IPS-NIHi7 (cell line): ENCODE measurements around the gene EPN1.
"Not testable (repeated sequence)": the region's sequence is repeated elsewhere in the genome, so short reads cannot be mapped to it uniquely, and the experiment has no call there.

Experiments
- DNase-seq: peaks from one replicate; pipeline ENCODE4 v3.0.0; 2012; ENCODE audit warnings: mixed read lengths; ENCODE audit errors: extremely low spot score

EPN1 gene

DNA sequence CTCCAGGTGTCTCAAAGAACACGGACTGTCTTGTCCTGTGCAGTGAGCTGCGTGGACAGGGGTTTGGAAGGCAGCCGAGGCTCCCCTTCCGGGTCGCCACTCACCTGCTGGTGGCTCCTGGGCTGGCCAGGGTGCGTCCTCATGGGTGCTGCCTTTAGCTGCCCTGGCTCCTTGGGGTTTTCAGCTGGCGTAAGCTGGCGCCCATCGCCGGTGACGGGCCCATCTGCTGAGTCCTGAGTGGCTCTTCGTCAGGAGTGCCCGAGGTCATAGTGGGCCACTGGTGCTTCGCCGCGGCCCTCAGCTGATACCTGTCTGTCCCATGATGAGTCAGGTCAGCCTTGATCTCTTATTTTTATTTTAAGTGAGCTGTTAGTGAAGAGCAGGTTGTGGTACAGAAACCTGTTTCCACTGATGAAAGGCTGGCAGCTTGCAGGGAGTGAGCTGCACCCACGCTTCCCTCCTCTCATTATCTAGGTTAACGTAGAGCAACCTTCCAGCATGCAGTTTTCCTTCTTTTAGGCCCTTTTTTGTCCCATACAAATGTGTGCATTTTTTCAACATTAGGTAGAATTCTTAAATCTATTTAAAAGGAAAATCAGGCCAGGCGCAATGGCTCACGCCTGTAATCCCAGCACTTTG lies 18.4 kb downstream of the EPN1 start:
- no peak for DNase-seq

DNA sequence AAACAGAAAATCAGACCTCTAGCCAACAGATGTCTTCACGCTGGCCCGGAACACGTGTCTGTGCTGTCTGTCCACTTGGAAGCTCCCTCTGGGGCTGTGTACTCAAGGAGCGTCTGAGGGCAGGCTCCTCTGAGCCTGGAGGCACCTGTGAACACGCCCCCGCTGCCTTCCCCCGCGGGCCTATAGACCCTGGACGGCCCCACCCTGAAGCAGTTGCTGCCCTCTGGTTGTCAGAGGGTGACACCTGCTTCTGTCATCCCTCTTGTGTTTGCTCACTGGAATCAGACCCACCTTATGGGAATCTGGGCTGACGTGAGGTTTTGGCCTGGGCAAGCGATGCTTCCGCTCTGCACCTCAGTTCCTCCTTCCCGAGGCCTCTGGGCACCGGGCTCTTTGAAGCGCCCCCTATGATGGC lies 19.2 kb downstream of the EPN1 start:
- peak; percentile 9 for DNase-seq

DNA sequence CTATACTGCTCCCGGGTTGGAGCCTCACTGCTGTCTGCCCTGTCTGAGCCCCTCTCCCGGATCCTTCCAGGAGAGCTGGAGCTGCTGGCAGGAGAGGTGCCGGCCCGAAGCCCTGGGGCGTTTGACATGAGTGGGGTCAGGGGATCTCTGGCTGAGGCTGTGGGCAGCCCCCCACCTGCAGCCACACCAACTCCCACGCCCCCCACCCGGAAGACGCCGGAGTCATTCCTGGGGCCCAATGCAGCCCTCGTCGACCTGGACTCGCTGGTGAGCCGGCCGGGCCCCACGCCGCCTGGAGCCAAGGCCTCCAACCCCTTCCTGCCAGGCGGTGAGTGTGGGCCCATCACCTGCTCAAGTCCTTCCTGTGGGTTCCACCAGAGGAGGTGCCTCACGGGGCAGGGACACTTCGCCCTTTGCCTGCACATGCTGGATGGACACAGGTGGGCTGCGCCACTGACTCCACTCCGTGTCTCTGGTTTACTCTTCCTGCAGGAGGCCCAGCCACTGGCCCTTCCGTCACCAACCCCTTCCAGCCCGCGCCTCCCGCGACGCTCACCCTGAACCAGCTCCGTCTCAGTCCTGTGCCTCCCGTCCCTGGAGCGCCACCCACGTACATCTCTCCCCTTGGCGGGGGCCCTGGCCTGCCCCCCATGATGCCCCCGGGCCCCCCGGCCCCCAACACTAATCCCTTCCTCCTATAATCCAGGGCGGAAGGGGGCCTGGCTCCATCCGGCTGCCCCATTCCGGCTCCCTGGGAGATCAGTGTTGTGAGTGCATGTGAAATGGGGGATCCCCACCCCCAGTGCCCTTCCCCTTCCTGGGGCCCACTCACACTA lies 19.8 kb downstream of the EPN1 start:
- DNase-seq, result peak; percentile 10

DNA sequence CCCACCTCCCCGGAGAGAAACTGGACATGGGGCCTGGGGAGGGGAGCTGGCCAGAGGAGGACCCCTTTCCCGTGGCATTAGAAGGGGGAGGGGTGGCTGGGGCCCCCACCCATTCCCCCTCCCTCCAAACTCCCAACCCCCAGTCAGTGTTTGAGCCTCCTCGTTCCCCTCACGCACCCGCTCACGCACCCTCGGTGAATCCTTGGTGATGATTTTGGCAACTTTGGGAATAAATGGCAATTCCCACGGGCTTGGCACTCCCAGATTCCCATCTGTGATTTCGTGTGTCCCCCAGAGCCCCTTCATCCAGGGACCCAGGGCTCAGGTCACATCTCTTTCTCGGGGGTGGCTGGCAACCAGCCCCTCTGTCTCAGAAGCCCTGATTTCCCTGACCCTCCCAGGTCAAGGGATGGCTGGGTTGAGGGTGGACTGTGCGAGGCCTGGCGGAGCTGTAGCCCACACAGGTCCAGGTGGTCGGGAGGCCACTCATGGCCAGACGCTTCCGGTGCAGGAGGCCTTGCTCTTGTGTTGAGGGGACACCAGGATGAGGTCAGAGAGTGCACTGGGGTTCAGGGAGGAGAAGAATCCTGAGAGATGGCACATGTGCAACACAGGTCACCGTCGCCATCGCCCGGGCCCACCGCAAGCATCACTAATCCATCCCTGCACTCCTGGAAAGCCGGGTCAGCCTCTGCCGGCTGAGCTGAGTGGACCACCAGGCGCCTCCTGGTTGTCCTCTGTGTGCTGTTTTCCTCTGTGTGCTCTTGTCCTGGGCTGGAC lies 20.7 kb downstream of the EPN1 start:
- DNase-seq, result no peak

DNA sequence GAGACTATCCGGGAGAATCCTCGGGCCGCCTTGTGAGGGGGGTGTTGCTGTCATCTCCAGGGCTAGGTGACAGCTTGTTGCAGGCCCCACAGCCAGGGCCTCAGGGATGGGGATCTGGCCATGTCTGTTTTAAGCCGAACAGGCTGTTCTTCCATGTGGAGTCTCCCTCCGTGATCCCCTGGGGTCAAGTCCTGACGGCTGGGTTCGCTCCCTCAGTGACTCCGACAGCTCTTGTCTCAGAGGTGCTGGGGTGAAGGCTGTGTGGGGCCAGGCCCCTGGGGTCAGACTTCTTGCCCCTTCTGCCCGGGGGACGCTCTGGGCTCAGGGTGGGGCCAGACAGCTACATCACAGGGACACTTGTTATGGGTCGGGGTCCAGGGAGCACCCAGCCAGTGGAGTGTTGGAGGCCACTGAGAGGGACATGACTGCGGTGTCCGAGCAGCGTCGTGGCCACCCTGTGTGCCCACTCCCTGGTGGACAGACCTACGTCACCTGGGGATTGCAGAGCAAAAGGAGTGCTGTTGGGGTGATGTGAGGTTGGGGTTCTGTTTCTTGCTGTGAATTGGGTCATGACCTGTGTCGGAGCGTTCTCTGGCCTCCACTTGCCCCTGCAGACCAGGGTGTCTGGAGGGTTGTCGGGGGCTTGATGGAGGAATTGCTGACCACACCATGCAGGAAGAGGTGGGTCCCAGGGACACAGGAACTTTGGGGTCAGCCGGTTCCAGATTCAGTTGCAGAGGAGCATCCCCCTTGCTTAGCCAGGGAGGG lies 21.5 kb downstream of the EPN1 start:
- DNase-seq, result no peak

DNA sequence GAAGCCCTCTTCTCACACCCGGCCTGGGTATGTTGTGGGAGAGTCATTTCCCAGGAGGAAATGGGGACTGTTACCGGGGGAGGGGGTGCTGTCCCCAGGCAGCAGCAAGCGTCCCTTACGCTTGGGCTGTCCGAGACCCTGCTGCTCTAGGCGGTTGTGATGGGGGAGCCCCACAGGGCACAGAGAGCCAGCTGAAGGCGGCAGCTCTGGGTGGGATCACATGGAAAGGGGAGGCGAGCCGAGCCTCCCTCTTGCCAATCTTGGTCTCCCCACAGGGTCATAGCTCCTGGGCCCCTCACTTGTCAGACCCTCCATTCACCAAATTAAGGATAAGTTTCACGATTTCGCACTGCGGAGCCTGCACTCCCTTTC lies 22.0 kb downstream of the EPN1 start:
- no peak for DNase-seq

DNA sequence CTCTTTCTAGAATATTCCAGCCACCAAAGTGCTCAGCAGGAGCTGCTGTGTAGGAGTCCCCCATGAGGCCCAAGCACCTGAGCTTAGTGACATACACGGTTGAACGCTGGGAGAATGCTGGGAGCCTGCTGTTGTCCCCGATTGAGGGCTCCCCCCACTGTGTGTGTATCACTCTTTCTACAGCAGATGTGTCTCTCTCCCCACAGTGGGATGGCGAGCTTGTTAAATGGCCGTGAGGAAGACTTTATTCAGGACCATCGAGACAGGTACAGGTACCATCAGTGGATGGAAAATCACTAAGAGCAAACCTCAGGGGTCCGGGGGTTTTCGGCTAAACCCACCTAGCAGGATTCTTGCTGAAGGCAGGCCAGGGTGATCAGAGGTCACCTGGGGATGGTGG lies 22.7 kb downstream of the EPN1 start:
- DNase-seq, result no peak

DNA sequence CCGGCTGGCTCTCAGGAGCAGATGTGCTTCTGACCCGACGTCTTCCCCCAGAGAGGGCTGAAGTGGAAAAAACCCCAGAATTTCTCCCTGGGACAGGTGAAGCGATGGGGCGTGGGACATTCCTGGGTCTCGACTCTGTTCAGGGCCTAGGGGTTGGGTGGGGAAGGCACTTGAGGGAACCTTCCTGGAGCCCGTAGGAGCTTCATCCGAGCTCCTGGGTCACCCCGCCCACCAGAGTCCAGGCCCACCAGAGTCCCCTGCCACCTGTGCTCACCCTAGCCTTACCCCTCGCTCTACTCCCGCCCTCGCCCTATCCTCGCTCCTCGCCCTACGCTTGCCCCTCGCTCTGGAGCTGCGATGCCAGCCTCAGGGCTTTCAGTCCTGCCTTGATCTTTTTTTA lies 23.2 kb downstream of the EPN1 start:
- no peak for DNase-seq

DNA sequence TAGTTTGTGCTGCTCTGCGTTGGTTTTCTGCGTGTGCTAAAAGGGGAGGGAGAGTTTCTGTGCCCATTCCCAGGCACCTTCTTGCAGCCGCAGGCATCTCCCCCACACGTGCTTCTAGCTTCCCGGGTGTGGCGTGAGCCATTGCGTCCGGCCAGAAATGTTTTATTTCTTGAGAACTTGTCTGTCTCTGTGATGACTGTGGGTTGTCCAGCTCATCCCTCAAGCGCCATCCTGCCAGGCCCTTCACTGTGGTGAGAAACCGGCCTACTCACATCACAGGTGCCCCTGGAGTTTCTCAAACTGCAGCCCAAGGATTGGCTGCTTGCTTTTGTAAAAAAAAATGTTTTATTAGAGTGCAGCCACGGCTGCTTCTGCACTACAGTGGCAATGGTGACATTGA lies 24.2 kb downstream of the EPN1 start:
- no peak for DNase-seq

DNA sequence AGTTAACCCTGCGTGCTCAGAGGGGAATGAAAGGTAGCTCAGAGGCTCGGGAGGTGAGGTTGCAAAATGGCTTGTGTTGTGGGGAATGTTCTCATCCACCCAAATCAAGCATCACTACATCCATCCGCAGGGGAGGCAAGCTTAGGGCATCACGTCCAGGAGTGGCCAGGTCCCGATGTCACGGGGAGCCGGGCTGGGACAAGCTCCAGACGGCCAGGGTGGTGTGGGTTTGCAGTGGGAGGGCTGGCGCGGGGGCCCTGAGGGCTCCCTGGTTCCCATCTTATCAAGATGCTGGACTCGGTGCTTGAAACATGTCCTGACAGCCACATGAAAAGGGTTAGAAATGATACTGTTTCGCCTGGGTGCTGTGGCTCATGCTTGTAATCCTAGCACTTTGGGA lies 25.8 kb downstream of the EPN1 start:
- DNase-seq, result no peak

DNA sequence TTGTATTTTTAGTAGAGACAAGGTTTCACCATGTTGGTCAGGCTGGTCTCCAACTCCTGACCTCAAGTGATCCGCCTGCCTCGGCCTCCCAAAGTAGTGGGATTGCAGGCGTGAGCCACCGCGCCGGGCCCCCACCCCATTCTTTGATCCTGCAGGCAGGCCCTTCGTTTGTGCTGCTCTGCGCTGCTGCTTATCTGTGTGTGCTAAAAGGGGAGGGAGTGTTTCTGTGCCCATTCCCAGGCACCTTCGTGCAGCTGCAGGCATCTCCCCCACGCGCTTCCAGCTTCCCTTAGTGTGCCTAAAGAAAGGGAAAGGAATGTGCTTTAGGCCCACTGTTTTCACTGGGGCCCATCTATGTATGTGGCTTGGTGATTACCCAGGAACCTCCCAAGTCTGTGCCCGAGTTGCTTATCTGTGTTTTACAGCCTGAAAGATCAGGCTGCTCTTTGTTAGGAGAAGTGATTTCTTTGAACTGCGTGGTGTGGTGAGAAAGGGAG lies 27.2 kb downstream of the EPN1 start:
- no peak for DNase-seq

DNA sequence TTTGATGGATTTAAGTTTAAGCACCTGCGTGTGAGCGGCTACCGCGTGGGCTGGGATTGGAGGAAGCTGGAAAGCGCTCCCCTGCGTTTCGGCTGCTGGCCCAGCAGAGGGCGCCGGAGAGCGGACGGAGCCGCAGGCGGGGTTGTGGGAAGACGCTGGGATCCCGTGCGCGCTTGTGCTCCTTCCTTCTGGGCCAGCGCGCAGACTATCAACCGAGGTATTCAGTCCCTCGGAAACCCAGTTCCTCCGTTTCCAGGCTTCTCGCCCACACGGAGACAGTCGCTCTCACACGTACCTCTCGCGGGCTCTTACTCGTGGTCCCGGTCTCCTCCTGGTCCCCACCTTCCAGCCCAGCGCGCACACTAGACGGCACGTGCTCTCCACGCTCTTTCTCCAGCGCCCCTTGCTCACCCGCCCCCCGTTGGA lies 28.8 kb downstream of the EPN1 start:
- DNase-seq, result peak; percentile 89

DNA sequence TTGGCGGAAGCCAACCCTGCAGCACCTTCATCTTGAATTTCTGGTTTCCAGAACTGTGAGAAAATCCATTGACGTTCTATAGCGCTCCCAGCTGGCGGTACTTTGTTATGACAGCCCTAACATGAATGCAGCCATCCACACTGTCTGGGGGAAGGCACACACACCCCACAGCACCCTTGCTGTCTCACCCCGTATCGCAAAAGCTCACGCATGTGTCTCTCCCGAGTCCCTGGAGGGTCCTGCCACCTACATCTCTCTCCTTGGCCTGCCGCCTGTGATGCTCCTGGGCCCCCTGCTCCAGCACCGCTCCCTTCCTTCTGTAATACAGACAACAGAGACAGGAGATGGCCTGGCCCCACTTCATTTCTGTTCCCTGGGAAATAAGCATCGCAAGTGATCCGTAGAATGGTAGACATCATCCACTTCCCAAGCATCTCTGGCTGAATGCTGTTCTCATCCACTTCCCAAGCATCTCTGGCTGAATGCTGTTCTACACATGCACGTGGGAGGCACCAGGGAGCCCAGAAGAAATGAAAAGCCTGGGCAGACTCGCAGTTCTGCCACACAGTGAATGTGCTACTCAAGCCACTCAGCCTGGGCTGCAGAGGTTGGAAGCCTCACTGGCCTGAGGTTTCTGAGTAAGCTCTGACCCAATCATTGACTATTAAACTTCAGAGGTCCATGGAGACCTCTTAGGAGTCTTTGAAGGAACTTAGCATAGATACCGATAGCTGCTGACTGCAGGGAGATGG lies 29.6 kb downstream of the EPN1 start:
- DNase-seq, result no peak

DNA sequence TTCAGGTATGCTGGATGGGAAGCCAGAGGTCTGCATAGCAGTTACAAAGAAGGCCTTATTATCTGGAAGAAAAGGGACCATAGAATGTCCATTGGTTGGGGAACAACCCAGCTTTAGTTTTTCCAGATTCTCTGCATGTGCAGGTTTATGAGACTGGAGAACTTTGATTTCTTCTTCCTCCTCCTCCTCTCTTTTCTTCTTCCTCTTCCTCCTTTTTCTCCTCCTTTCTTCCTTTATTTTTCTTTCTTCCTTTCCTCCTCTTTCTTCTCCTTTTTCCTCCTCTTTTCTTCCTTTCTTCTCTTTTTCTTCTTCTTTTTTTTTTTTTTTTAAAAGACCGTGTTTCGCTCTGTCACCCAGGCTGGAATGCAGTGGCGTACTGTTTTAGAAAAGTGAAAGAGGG lies 30.9 kb downstream of the EPN1 start:
- no peak for DNase-seq

DNA sequence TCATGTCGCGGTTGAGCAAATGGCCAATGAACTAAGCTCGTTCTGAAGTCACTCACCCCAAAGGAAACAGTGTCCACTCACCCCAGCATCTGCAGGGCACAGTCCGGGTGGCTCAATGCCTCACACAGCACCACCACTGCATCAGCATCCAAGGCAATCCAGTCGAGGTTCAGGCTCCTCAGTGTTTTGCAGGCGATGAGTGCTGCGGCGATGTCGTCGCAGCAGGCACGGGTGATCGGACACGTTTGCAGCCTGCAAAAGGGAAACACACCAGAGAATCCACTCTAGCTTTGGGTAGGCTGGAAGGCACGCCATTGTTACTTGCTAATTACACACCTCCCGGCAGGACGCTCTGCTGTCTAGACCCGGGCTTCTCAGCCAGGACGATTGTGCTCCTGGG lies 36.7 kb downstream of the EPN1 start:
- no peak for DNase-seq

DNA sequence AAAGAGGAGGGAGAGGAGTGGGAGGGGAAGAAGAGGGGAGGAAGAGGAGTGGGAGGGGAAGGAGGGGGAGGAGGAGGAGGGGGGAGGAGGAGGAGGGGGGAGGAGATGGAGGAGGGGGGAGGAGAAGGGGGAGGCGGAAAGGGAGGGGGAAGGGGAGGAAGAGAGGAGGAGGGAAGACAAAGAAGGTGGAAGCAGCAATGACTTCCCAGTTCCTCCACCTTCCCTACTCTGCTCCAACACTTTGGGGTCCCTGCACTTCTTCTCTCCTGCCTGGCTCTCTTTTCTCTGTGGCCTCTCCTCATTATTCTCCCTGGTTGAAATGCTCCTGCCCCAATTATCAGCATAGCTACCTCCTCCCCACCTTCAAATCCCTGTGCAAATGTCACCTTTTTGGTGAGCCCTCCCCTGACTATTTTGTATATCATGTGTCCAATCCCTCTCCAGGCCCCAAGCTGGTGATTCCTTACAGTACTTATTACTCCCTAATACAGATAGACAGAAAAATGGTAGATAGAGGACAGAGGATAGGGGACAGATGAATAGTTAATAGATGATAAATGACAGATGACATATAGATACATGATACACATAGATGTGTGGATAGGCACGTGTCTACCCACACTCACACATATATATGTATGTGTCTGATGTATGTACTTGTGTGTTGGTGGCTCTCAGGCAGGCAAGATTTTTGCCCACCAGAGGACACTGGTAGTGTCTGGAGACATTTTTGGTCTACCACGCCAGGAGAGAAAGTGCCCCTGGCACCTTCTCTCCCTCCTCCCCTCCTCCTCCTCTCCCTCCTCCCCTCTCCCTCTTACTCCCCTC lies 38.0 kb downstream of the EPN1 start:
- DNase-seq, result no peak

DNA sequence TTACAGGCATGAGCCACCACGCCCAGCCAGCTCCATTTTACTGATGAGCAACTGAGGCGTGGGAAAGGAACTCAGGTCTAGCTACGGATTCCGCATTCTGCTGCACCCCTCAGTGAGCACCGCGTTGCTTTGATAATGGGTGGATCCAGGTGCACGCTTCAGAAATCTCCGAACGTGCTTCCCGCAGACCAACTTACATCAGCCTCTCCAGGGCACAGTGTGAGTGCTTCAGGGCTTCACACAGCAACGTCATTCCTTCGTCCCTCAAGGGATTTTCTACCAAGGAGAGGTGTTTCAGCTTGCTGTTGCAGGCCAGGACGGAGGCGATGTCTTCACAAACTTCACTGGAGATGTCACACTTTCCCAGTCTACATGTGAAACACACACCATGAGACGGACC lies 41.5 kb downstream of the EPN1 start:
- no peak for DNase-seq

DNA sequence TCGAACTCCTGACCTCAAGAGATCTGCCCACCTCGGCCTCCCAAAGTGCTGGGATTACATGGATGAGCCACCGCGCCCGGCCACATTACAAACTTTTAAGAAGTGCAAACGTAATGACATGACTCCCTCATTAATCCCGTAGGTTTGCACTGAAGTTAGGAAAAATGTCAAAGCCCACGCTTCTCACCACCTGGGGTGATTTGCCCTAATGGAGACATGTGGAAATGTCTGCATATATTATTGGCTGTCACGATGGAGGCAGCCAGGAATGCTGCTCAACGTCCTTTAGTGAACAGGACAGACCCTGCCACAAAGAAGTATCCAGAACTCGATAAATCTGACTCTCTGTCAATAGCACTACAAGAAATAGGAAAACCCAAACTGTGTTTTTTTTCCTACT lies 42.2 kb downstream of the EPN1 start:
- DNase-seq, result no peak

DNA sequence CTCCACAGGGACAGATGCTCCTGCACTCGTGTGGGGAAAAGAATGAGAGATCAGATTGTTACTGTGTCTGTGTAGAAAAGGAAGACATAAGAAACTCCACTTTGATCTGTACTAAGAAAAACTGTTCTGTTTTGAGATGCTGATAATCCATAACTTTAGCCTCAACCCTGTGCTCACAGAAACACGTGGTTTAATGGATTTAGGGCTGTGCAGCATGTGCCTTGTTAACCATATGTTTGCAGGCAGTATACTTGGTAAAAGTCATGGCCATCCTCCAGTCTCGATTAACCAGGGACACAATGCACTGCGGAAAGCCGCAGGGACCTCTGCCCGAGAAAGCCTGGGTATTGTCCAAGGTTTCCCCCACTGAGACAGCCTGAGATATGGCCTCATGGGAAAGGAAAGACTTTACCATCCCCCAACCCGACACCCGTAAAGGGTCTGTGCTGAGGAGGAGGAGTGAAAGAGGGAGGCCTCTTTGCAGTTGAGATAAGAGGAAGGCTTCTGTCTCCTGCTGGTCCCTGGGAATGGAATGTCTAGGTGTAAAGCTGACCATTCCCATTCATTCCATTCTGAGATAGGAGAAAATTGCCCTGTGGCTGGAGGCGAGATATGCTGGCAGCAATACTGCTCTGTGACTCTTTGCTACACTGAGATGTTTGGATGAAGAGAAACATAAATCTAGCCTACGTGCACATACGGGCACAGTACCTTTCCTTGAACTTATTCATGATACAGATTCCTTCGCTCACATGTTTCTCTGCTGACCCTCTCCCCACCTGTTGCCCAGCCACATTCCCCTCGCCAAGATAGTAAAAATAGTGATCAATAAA lies 43.1 kb downstream of the EPN1 start:
- not testable (repeated sequence) for DNase-seq
